Activated CD4-positive, alpha-beta T cell treated with anti-CD3 and anti-CD28 coated beads for 4 hours (primary cell): ENCODE measurements around the gene BPTF.
"Not testable (repeated sequence)": the region's sequence is repeated elsewhere in the genome, so short reads cannot be mapped to it uniquely, and the experiment has no call there.

ENCODE experiments used
- DNase-seq, 2 donors: peaks; one replicate each; pipeline ENCODE4 v3.0.0-alpha.2; 2020

BPTF gene

DNA sequence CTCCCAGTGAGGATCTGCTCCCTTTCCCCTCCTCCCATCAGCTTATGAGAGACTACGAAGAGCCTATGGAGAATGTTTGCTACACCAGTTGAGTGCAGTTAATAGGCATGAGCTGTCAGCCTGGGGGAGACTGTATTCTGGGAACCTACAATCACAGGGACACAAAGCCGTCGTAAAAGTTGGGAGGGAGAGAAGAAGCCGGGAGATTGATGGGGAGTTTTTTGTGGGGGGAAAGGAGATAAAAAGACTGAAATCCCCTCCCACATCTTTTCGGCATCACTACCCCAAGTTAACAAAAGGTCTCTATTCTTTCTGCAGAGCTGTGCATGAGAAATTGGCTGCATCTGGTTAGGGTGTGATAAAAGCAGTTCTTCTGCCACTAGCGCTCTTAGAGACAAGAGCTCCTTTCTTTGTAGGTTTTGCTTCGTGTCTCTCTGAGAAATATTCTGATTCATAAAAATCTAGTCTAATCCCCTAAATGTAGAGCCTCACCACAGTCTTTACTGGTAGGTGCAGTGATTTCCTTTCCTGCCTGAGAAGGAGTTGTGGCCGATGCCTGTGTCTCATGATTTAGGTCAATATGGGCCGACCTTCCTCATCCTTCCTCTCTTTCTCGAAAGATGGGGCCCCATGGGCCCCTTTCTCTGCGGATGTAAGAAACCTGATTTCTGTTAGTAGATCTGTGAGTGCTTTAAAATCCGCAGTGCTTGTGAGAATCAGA is 77.4 kb downstream of the BPTF start:
- DNase-seq = no peak

DNA sequence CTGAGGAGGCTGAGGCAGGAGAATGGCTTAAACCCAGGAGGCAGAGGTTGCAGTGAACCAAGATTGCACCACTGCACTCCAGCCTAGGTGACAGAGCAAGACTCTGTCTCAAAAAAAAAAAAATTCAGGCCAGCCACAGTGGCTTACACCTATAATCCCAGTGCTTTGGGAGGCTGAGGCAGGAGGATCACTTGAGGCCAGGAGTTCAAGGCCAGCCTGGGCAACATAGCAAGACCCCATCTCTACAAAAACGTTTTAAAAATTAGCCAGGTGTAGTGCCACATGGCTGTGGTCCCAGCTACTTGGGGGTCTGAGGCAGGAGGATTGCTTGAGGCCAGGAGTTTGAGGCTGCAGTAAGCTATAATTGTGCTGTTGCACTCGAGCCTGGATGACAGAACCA is 80.0 kb downstream of the BPTF start:
- DNase-seq = not testable (repeated sequence)

DNA sequence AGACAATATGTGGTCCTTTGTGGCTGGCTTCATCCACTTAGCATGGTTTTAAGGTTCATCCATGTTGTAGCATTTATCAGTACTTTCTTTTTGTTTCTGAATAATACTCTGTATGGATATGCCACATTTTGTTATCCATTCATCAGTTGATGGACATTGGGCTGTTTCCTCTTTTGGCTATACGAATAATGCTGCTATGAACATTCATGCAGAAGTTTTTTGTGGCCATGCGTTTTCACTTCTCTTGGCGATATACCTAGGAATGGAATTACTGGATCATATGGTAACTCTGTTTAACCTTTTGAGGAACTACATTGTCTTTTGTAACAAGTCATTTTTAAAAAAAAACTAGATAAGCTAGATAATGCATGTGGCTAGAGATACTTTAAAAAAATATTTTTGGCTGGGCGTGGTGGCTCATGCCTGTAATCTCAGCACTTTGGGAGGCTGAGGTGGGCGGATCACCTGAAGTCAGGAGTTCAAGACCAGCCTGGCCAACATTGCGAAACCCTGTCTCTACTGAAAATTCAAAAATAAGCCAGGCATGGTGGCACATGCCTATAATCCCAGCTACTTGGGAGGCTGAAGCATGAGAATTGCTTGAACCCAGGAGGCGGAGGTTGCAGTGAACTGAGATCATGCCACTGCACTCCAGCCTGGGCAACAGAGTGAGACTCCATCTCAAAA is 85.0 kb downstream of the BPTF start:
- DNase-seq = not testable (repeated sequence)

DNA sequence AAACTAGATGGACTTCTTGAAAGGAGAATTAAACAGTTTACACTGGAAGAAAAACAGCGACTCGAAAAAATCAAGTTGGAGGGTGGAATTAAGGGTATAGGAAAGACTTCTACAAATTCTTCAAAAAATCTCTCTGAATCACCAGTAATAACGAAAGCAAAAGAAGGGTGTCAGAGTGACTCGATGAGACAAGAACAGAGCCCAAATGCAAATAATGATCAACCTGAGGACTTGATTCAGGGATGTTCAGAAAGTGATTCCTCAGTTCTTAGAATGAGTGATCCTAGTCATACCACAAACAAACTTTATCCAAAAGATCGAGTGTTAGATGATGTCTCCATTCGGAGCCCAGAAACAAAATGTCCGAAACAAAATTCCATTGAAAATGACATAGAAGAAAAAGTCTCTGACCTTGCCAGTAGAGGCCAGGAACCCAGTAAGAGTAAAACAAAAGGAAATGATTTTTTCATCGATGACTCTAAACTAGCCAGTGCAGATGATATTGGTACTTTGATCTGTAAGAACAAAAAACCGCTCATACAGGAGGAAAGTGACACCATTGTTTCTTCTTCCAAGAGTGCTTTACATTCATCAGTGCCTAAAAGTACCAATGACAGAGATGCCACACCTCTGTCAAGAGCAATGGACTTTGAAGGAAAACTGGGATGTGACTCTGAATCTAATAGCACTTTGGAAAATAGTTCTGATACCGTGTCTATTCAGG is 85.9 kb downstream of the BPTF start:
- no peak for DNase-seq

DNA sequence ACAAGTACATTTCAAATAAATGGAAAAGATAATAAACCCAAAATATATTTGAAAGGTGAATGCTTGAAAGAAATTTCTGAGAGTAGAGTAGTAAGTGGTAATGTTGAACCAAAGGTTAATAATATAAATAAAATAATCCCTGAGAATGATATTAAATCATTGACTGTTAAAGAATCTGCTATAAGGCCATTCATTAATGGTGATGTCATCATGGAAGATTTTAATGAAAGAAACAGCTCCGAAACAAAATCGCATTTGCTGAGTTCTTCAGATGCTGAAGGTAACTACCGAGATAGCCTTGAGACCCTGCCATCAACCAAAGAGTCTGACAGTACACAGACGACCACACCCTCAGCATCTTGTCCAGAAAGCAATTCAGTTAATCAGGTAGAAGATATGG is 86.8 kb downstream of the BPTF start:
- no peak for DNase-seq

GRCh38 chr17:67912656-67913055 is 87.4 kb downstream of the BPTF start:
- no peak for DNase-seq

DNA sequence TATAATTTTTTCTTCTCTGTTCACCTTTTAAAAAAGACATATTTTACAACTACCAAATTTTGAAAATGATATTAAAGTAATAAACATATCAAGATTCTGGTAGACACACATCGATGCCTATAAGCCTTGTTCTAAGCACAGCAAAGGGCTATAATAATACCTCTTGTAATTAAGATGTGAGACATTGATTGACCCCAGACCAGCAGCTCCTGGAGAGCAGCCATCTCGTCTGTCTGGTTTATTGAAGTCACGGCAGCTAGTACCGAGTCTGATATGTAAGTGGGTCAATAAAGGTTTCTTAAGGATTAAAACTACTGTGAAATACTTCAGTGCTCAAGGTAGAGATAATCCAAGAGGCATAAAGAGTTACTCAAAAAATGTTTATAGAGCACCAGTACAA is 94.9 kb downstream of the BPTF start:
- DNase-seq = no peak

- DNase-seq = no peak
Measured at GRCh38 chr17:67922503-67922902, 97.2 kb downstream of the BPTF start.

GRCh38 chr17:67928842-67929241 is 103.5 kb downstream of the BPTF start:
- DNase-seq = not testable (repeated sequence)

DNA sequence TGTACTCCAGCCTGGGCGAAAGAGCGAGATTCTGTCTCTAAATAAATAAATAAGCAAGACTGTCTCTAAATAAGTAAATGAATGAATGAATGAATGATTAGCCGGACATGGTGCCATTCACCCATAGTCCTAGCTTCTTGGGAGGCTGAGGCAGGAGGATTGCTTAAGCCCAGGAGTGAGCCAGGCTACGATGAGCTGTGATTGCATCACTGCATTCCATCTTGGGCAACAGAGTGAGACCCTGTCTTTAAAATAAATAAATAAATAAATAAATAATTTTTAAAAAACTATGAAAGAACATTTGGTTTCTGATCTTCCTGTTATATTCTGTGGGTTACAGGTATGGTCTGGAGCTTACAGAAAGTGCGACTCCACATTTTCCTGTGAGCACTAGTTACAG is 105.9 kb downstream of the BPTF start:
- no peak for DNase-seq

GRCh38 chr17:67942810-67943209 is 117.5 kb downstream of the BPTF start:
- no peak for DNase-seq

DNA sequence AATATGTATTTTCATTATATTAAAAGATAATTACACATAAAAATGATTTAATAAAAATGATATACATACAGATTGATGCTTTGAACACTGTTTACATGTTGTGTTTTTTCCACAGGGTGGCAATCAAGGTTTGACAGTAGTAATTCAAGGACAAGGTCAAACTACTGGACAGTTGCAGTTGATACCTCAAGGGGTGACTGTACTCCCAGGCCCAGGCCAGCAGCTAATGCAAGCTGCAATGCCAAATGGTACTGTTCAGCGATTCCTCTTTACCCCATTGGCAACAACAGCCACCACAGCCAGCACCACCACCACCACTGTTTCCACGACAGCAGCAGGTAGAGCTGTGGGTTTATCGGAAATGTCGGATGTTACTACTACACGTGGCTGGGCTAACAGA is 118.7 kb downstream of the BPTF start:
- no peak for DNase-seq

DNA sequence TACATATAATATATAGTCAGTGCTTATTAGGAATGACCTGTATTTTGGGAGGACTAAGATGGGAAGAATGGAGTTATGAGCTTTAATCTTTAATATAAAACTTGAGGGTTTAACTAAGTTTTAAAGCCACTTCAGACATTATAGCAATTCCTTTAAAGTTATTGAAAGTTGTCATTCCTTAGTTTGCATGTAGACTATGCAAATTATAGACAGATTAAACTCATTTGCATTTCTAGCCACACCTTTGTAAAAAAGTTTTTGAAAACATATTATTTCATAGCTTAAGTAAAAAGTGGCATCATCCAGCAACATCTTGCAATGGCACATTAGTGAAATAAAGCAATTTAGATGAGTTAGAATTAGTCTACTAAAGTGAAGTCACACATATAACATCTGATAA is 121.2 kb downstream of the BPTF start:
- DNase-seq = no peak

GRCh38 chr17:67947325-67947813 is 122.1 kb downstream of the BPTF start:
- DNase-seq = no peak

DNA sequence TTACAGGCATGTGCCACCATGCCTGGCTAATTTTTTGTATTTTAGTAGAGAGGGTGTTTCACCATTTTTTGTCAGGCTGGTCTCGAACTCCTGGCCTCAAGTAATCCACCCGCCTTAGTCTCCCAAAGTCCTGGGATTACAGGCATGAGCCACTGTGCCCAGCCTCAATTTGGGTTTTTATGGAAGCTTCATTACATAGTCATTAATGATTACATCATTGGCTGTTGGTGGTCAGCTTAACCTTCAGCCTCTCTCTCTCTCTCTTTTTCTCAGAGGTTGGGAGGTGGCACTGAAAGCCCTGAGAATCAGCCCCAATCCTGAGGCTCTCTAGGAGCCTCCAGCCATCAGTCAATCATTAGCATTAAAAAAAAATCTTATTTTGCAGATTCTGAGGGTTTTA is 125.6 kb downstream of the BPTF start:
- no peak for DNase-seq

GRCh38 chr17:67959510-67959909 is 134.2 kb downstream of the BPTF start:
- DNase-seq = no peak

- not testable (repeated sequence) for DNase-seq
Measured at GRCh38 chr17:67960276-67960675, 135.0 kb downstream of the BPTF start.

DNA sequence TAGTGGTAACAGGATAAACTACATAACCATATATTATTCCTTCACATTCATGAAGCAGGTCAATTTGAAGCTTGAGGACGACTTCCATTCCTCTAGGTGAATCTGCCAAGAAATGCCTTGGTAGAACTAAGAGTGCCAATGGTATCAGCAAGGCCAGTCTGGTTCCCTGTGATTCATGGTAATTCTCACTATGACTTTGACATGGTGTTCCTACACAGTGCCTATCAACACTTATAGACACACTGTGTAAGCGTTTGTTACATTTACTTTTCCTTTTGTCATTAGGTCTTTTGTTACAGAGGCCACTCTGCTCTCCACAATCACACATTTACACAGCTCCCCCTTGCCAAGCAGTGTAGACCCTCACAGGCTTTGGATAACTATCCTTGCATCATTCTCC is 136.9 kb downstream of the BPTF start:
- not testable (repeated sequence) for DNase-seq

GRCh38 chr17:67963145-67963572 is 137.9 kb downstream of the BPTF start:
- DNase-seq = peak; percentile 72 to 79

GRCh38 chr17:67970783-67971182 is 145.5 kb downstream of the BPTF start:
- DNase-seq = no peak

- DNase-seq = no peak
Measured at GRCh38 chr17:67974185-67974584, 148.9 kb downstream of the BPTF start.

DNA sequence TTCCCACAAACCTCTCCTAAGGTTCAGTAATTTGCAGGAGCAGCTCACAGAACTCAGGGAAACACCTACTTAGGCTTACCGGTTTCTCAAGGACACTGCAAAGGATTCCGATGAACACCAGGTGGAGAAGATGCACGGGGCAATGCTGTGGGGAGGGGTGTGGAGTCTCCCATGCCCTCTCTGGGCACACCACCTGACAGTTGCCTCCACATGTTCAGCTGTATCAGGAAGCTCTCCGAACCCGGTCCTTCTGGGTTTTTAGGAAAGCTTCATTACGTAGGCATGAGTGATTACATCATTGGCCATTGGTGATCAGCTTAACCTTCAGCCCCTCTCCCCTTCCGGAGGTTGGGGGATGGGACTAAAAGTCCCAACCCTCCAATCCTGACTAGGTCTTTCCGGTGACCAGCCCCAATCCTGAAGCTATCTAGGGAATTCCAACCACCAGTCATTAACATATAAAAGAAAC is 149.3 kb downstream of the BPTF start:
- DNase-seq = no peak

GRCh38 chr17:67976306-67976705 is 151.0 kb downstream of the BPTF start:
- not testable (repeated sequence) for DNase-seq

DNA sequence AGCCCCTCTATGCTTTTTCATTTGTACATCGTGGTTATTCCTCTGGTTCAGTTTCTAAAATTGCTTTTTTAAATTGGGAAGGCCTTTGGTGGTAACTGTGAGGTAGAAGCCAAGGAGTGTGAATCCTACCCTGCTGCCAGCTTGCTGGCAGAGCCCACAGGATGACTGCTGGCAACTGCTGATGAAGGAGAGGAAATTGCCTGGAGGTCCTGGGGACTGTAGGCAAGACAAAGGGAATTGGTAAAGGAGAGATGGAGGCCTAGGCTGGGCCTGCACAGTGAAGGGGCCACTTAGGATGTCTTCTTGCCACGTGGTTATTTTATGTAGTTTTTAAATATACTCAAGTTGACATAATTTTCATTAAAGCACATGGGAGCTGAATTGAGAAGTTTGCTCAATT is 155.2 kb downstream of the BPTF start:
- DNase-seq = no peak
